Breast epithelium (tissue), 3 donors: ENCODE data around the gene SYT12.

Source experiments
- CTCF ChIP-seq, 3 donors: fragments of 450-650 bp; IDR thresholded peaks; one replicate each; pipeline ENCODE4 v1.5.1; 2016 to 2017; ENCODE audit warnings: antibody characterized with exemption in 3 of 3, mild to moderate bottlenecking in 3 of 3, moderate library complexity in 3 of 3
- POLR2A ChIP-seq: fragments of 450-650 bp; IDR thresholded peaks from one replicate; pipeline ENCODE4 v1.6.1; 2016; ENCODE audit warnings: antibody characterized with exemption, mild to moderate bottlenecking, moderate library complexity
- POLR2AphosphoS5 ChIP-seq, 3 donors: sonication (generic); formaldehyde crosslinking; IDR thresholded peaks; one replicate each; pipeline ENCODE4 v1.6.1; 2017; ENCODE audit warnings: antibody characterized with exemption in 3 of 3

GRCh38 chr11:67010296-67010905 is 12.5 kb upstream of the SYT12 start:
- no peak for TF ChIP-seq CTCF (IDR thresholded peaks at IDR 0.05)
- TF ChIP-seq POLR2A: no peak
- TF ChIP-seq POLR2AphosphoS5 (IDR thresholded peaks at IDR 0.05): no peak
